HG02759 (cell line): ENCODE data around the gene BRME1.

Experiments used
- ATAC-seq: cut with Tn5 transposase; IDR thresholded peaks from one replicate; pipeline ENCODE4 v1.9.1; 2021; ENCODE audit warnings: mild to moderate bottlenecking, moderate library complexity; ENCODE audit not compliant: unreplicated experiment

The BRME1 gene

DNA sequence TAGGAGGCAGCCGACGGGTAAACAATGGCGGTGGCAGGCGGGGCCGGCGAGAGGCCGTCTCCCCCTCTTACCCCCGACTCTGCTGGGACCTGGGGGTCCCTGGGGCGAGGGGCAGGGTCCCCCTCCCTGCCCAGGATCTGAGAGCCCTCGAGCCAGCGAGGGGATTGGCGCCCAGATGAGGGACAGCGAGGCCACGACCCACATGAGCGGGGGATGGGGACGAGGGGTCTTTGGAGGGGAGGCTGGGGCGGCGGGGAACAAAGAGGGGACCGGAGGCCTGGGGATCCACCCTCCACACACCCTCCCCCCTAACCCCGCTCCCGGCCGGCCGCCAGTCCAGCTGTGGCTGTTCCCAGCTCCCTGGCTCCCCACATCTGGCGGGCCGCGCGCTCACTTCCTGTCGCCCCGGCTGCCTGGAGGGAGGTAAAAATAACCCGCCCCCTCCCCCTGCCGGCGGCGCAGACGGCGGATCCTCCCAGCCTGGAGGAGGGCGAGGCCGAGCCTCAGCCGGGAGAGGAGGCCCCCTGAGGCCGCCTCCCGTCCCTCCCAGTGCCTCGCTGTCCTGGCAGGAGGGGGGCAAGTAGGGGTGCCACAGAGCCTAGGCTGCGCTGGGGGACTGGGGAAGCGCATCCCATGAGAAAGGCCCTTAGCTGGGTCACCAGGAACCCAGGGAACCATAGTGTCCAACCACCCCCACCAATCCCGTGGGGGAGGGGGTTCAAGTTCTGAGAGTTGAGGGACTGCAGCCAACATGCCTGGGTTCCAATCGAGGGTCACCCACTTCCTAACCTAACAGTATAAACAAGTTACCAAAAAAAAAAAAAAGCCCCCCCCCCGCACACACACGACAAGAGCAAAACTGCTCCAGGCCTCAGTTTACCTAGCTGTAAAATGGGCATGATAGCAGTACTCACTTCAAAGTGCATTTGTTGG, 58.2 kb downstream of the BRME1 start:
- no peak for ATAC-seq

DNA sequence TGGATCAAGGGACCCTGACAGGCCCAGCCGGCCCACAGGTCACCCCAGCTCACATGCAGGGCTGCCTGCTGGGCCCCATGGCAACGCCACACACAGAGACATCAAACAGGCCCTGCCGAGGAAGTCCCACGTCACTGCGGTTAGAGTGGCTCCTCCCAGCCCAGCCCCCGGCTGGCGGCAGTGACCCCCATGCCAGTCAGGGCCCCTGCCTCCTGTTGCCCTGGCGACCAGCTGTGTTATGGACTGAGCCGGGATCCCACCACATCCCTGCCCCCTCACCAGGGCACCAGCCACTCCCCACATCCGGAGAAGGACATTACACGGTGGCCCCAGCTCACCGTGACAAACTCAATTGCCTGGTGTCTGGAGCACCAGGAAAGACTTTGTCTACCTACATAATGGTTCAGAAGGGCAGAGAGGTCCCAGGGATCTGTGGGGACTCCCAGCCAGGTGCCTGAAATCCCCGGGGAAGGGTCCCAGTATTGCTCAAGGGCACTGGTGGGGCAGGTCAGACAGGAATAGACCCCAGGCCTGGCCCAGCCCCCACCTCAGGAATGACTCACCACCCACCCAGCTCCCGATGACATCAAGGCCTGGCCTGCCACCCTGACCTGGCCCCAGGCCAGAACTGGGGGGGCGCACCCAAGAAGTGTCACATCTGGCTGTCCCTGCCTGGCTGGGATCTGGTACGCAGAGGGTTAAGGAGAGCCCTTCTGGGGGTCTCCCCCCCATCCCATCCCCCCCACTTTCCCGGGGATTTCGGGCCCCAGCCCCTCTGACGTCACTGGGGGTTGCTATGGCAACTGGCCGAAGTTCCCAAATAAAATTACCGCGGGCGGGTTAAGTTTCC, 59.1 kb downstream of the BRME1 start:
- ATAC-seq: peak; percentile 60

DNA sequence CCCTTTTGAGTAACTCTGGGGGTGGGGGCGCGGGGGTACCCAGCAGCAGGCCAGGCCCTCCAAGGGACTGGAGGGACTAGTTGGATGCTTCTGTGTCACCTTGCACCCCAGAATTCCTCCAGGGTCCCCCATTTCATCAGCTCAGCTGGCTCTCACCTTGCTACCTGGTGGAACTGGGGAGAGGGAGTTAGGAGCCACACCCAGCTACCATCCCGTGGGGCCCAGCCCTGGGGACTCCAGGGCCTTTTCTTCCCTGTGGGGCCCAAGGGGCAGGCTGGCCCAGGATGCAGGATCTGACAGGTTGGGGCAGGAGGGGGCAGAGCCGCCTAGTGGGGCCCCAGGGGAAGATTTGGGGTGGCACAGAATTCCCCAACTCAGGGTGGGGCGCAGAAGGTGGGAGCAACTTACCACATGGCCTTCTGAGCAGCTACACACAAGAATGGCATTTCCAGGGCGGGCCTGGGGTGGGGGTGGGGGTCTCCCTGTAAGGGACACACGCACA, 61.7 kb downstream of the BRME1 start:
- no peak for ATAC-seq

DNA sequence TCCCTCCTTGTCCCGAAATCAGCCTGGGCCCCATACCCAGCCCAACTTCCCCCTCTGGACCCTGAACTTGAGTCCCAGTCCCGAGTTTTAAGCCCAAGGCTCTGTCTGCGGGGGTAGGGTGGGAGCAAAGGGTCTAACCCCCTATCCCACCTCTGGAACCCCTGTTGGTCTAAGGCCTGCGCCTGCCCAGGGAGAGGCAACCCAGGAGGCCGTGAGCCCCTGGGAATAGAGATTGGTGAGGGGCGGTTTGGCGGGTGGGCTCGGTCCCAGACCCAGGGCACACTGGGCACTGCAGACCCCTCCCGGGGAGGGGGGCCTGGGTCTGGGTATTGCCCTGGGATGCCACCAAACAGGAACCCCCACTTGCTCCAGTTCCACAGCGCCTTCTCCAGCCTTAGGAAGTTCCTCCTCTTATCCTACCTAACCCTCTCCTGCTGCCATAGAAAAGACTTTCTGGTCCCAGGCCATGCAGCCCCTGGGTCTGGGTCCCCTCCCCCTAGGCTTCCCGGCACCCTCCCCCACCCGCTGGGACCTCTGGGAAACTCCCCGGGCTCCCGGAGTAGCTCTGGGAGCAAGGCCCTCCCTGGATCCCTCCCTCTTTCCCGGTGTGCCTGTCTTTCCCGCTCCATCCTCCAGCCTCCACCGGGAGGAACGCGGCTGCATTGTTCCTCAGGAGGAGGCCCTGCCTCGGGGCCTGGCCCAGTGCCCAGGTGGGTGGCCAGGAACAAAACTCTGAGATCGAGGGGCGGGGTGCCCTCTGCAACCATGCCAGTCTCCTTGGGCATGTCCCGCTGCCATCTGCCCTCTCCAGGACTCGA, 62.6 kb downstream of the BRME1 start:
- ATAC-seq: no peak

DNA sequence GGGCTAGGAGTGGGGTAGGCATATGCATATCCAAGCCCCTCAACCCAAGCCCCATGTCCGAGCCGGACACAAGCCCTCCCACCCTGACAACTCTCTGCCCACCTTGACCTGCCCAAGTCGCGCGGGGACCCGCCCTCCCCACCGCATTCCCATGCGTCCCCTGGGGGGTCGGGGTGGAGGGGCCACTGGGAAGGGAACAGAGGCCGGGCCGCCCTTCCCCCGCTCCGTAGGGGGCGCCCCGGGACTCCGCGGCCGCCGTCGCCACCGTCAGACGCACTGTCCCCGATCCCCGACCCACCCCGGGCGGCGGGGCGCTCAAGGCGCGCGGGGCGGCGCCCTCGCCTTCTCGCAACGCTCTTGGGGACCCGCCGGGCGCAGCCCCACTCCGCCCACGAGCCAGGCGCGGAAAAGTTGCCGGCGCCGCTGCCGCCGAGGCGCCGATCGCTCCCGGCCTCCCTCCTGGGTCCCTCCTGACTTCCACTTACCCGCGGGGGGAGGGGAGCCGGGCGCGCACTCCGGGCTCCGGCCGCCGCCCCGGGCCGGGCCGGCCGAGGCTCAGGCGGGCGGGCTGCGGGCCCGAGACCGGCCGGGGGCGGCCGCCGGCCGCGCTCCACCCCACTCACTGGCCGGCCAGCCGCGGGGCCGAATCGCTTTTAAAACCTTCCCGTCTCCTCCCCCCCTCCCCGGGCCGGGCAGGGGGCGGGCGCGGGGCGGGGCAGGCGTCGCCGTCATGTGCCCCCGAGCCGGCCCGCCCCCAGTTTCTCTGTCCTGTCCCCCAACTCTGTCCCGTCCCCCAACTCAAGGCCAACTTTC, 63.4 kb downstream of the BRME1 start:
- ATAC-seq: no peak

DNA sequence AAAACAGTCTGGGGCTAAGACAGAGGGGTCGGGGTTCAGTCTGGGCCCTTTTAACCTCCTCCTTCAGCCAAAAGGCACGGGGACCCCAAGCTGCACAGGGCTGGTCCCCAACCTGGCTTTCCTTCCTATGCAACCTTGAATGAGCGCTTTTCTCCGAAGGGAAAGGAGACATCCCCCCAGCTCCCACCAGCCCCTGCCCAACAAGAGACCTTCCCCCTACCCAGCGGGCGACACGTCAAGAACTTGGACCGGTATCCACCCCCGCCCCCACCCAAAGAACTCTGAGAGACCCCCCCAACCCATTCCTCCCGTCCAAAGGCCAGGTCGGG, 64.0 kb downstream of the BRME1 start:
- no peak for ATAC-seq

DNA sequence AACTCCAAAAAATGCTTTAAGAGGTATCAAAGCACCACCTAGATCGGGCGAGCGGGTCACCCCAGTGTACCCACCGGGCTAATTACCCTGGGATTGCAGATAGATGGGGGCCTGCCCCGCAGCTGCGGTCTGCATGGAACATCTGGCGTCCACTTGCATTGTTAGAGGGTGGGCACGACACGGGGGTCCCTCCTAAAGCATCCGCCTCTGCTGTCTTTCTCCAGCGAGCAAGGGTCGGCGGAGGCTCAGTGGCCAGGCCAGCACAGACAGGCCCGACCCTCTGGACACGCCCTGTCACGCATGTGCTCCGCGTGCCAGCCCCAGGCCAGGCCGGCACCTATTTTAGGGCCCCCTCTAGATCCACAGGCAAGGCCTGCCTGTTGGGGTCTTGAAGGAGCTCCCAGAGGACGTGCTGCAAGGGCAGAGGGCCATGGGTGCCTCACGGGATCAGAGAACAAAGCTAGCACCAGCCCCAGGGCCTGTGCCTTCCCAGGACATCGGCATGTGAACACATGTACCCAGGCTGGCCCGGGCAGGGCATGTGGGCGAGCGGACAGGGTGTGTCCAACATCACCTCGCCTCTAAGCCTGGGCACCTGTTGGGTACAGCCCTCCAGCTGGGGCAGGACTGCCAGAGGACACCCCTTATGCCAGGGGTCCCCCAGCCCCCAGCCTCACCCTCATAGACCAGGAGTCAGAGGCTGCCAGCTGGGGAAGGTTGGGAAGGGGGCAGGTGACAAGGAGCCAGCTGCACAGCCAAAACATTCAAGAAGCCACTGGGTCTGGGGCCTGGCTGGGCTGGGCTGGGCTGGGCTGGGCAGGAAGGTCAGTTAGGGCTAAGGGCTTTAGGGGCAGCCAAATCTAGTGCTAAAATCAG, 64.6 kb downstream of the BRME1 start:
- no peak for ATAC-seq

DNA sequence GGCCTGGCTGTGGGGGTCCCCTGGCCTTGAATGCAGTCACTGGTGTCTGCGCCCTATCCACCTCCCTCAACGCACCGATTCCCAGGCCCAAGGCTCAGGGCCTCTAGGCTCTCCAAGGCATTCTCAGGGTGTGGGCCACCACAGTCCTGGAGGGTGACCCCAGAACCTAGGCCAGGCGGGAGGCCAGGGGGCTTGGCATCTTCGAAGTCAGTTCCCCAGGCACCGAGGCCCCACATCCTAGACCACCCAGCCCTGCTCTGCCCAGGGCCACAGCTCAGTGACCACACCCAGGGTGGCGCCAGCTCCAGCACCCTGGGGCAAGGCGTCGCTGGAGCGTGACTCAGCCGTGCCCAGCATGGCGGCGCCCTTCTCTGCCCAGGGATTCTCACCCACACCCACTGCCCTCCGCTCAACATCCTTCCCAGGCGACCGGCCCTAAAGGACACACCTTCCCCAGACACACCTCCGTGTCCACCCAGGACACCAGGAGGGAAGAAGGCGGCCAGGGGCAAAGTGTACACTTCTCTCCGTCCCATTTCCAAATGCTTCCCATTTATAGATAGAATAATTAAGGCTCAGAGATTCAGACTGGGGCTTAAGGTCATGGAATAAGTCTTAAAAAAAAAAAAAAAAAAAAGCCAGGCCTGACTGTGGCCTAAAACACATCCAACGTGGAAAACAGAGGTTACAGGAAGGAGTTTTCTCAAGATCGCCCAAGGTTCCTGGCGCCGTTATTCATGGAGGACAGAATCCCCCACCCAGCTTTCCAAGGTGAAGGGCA, 65.4 kb downstream of the BRME1 start:
- no peak for ATAC-seq

DNA sequence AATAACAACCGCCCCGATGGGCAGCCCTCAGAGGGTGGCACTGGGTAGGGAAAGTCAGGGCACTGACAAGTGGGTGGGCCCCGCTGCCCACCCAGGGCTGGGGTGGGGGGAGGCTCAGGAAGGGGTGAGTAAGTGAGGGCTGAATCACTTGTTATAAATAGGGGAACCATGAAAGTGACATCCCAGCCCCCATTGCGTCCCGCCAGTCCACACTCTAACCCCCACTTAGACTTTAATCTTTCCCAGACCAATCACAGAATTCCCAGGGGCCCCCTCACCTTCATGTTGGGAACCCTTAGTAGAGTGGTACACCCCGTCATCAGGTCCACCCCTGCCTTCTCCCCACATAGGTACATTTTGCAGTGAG, 66.0 kb downstream of the BRME1 start:
- no peak for ATAC-seq

DNA sequence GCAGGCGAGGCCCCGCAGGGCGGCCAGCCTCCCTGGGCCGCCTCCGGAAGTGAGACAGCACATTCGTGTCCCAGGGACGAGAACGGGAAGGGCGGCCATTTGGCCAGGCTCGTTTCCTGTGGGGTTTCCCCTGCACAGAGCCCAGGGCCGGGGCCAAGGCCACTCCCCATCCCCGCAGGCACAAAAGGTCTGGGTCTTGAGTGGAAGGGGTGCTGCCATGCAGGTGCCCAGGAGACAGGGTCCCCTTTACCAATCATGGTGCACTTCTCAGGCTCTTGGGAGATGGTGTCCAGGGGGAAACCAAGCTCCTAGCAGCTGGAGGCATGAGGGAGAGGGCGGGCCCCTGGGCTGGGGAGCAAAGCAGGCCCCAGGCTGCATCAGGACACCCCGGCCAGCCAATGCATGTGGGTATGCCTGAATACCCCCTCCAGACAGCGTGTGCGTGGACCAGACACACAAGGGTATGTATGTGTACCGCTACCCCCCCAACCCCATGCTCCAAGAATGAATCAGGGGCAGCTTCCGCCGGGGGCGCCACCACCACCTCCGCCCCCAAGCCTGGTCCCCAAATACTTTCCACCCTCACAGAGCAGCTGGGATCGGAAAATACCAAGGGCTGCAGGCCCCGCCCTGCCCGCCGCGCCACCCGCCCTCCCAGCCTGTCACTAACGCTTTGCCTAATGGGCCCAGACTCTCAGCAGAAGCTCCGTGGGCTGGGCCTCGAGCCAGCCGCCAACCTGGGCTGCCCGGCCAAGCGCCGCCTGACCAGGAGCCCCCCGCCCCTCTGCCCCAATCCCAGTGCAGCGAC, 66.6 kb downstream of the BRME1 start:
- peak; percentile 35 for ATAC-seq

DNA sequence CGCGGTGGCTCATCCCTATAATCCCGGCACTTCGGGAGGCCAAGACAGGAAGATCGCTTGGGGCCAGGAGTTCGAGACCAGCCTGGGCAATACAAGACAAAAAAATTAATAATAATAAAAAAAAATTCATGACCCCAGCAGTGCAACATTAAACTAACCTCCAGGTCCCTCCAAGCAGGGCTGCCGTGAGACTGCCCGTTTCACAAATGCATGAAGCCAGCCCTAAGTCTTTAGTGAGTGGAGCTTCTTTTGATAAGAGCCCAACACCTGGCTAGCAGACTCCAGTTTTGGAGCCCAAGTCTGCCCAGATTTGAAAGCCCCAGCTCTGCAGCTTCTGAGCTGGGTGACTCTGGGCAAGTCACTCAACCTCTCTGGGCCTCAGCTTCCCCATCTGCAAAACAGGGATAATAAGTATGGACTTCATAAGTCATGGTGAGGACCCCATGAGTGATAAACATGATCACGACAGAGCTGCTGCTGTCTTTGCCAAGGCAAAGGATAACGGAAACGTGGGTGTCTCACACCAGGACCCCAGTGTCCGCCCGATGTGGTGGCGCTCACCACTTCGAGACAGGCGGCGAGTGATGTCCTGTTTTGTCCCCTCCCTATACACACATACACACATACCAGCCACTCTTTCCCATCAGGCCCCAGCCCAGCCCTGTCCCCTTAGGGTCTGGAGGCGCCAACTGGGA, 67.3 kb downstream of the BRME1 start:
- ATAC-seq: no peak

DNA sequence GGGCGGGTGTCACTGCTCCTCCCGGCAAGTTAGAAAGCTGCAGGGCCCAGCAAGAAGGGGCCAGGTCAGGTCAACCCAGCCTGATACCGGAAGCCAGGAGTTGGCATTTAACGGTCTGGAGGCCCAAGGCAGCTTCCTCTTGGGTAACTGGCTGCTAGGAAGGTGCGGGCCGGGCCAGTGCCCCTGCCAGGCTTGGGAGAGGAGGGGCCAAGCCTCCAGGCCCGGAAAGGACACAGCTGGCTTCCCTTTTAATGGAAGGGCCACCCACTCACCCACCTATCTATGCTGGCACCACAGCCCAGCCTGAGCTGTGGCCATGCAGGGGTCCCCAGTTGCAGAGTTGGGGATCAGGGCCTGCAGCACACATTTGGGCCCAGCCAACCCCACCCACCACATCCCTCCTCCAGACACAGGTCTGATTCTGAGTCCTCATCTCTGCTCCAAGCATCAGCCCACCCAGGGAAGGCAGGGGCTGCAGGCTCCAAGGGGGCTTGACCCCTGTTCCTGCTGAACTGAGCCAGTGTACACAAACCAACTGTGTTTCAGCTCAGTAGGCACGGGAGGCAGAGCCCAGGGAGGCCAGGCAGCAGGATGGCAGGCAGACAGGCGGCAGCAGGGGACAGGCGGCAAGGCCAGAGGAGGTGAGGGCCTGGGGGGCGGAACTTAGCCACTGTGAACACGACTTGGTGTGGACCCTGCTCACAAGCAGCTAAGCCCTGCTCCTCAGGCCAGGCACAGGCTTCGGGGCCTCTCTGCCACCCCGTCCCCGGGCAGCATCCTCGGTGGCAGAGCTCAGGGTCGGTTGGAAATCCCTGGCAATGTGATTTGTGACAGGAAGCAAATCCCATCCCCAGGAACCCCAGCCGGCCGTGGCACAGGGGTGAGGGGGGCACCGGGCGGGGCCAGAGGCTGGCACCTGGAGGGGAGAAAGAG, 69.9 kb downstream of the BRME1 start:
- no peak for ATAC-seq

DNA sequence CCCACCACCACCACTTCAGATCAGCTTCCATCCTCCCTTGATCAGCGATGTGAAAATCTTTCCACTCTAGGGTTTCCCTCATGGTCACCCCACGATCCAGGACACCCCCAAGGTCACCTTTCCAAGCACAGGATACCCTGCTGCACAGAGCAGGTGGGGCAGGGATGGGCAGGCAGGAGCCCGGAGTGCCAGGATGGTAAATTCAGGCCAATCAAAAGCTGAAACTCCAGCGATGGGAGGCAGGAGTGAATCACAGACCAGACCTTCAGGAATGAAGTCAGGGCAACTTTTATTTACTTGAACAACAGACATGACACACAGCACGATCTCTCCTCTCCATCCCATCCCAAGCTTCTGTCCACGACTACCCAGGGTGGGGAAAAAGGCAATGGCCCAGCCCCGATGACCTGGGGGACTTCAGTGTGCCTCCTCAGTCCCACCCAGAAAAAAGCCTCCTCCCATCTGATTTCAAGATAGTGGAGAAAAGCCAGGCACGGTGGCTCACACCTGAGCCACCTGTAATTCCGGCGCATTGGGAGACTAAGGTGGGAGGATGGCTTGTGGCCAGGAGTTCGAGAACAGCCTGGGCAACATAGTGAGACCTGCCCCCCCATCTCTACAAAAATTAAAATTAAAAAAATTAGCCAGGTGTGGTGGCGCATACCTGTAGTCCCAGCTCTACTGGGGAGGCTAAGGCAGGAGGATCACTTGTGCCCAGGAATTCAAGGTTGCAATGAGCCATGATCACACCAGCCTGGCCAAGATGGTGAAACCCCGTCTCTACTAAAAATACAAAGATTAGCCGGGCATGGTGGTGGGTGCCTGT, 71.5 kb downstream of the BRME1 start:
- ATAC-seq: no peak

DNA sequence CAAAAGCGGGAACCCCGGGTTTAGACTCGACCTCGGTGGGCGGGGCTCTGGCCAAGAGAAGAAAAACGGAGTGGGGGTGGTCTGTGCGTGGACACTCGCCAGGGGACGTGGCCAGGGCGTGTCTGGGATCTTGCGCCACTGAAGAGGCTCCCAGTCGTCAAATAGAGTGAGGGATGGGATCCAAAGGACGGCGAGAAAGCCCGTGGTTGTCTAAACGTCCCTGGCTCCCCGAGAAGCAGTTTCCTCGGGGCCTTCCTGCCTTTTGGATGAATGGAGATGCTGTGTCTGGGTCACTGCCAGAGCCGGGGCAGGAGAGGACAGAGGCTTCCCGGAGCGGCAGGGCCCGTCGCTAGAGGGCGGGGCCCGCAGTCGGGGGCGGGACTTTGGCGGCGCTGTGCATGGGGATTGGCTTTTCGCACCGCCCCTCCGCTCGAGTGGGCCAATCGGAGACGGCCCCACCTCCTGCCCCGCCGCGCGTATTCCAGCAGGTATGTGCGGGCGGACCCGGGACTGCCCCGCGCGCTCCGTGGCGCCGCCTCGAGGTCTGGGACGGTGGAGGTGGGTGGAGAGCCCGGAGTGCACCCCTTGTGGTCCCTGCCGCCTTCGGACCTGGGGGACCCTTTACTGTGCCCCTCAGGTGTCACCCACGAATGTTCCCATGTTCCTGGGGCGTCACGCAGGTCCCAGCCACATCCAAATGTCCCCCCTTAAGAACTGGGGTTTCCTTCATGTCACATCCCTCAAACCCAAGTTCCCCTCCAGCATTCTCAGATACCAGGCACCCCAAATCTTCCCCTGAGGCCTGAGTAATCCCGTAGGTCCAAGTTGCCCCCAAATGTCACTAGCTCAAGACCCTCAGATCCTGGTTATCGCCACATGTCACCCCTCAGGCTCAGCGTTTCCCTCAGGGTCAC, 72.3 kb downstream of the BRME1 start:
- ATAC-seq: peak; percentile 78
